Measurements from ENCODE around the gene NOS1.
"Not testable (repeated sequence)": the region's sequence is repeated elsewhere in the genome, so short reads cannot be mapped to it uniquely, and the experiment has no call there.

The NOS1 gene

GRCh38 chr12:117182866-117183265 is 178.6 kb downstream of the NOS1 start:
- in situ Hi-C loops (cut with HindIII; ENCODE audit: low sequenced_read_pairs): no loop called here
- H3K4me3 ChIP-seq (ENCODE audit: low read depth, low read length): no peak overlapping the region
- TF ChIP-seq CTCF (IDR thresholded peaks at IDR 0.05; ENCODE audit: low read depth, low read length): no peak
- DNase-seq (ENCODE audit: low read depth, low spot score): no peak

GRCh38 chr12:117181468-117181843 is 180.0 kb downstream of the NOS1 start:
- H3K4me3 ChIP-seq (ENCODE audit: low read depth, low read length); DNase-seq (ENCODE audit: low read depth, low spot score); in situ Hi-C loops (cut with HindIII; ENCODE audit: low sequenced_read_pairs): not testable (repeated sequence)

GRCh38 chr12:117180758-117181467 is 180.5 kb downstream of the NOS1 start:
- DNase-seq (ENCODE audit: low read depth, low spot score): no peak
- H3K4me3 ChIP-seq (ENCODE audit: low read depth, low read length): no peak overlapping the region
- in situ Hi-C loops (cut with HindIII; ENCODE audit: low sequenced_read_pairs): no loop called here
- no peak for TF ChIP-seq CTCF (IDR thresholded peaks at IDR 0.05; ENCODE audit: low read depth, low read length)

GRCh38 chr12:117178745-117179144 is 182.7 kb downstream of the NOS1 start:
- H3K4me3 ChIP-seq (ENCODE audit: low read depth, low read length): no peak overlapping the region
- no peak for TF ChIP-seq CTCF (IDR thresholded peaks at IDR 0.05; ENCODE audit: low read depth, low read length)
- no peak for DNase-seq (ENCODE audit: low read depth, low spot score)
- in situ Hi-C loops (cut with HindIII; ENCODE audit: low sequenced_read_pairs): no loop called here

- H3K4me3 ChIP-seq (ENCODE audit: low read depth, low read length): no peak overlapping the region
- no peak for TF ChIP-seq CTCF (IDR thresholded peaks at IDR 0.05; ENCODE audit: low read depth, low read length)
- in situ Hi-C loops (cut with HindIII; ENCODE audit: low sequenced_read_pairs): no loop called here
- no peak for DNase-seq (ENCODE audit: low read depth, low spot score)
These were observed 183.1 kb downstream of the NOS1 start for GRCh38 chr12:117178301-117178700.

- no peak for TF ChIP-seq CTCF (IDR thresholded peaks at IDR 0.05; ENCODE audit: low read depth, low read length)
- no peak overlapping the region for H3K4me3 ChIP-seq (ENCODE audit: low read depth, low read length)
- no peak for DNase-seq (ENCODE audit: low read depth, low spot score)
These were observed 189.3 kb downstream of the NOS1 start for GRCh38 chr12:117172168-117172567.

GRCh38 chr12:117171499-117172162 is 189.8 kb downstream of the NOS1 start:
- DNase-seq (ENCODE audit: low read depth, low spot score): no peak
- H3K4me3 ChIP-seq (ENCODE audit: low read depth, low read length): no peak overlapping the region
- in situ Hi-C loops (cut with HindIII; ENCODE audit: low sequenced_read_pairs): no loop called here
- TF ChIP-seq CTCF (IDR thresholded peaks at IDR 0.05; ENCODE audit: low read depth, low read length): no peak

More at GRCh38 chr12:117172168-117172567, 189.3 kb downstream of the NOS1 start:
- in situ Hi-C loops (cut with HindIII; ENCODE audit: low sequenced_read_pairs): no loop called here
